ENCODE results near the gene ACIN1.

Gene ACIN1

DNA sequence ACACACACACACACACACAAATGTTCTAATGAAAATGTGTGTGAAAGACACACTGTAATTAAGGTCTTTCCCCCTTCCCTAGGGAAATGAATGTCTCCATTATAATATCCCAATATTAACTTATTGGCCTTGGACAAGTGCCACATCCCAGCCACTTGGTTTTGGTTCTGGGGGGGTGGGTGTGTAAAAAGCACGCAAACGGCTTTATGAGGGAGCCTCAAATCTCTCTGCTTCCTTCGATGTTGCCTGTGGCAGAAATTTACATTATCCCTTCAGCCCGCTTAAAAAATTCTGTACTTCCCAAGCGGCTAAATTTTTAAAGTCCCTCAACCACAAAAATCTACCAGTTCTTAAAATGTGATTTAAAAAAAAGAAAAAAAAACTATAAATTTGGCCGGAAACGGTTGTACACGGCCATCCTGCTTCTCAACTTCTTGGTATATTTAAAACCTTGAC lies 85.4 kb downstream of the ACIN1 start:
- DNase-seq = no peak

DNA sequence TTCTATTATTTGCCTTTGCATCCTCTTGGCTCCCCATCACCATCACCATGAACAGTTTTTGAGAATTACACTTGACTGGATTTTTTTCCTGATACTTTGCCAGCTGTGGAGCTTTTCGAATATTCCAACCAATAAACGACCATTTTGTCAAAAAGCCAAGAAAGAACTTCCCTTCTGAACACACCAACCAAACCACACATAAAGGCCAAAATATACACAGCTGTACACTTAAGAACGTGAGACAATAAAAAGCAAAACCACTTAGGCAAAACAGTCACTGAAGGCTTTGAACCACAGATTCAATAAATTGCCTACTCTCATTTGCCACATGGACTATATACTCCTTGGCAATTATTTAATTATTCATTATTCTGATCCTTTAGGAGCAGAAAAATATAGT lies 86.1 kb downstream of the ACIN1 start:
- DNase-seq = no peak
